Skeletal muscle cell (primary cell): ENCODE data around the gene ARHGEF40.
A peak's percentile ranks its signal among the peaks of the same experiment; 100 is the strongest.

ENCODE experiments used
- DNase-seq: peaks from one replicate; pipeline ENCODE4 v3.0.0-alpha.2; 2010; ENCODE audit warnings: low read depth
- H3K4me3 ChIP-seq: 2 replicates; pipeline ENCODE4 v1.5.1; 2011; ENCODE audit warnings: low read depth, mild to moderate bottlenecking, control low read depth, low read length, moderate library complexity

The ARHGEF40 gene

GRCh38 chr14:21074398-21075272, 4.5 kb downstream of the ARHGEF40 start:
- DNase-seq: no peak
- no peak overlapping the region for H3K4me3 ChIP-seq

- DNase-seq: no peak
- H3K4me3 ChIP-seq: no peak overlapping the region
These were observed 5.8 kb downstream of the ARHGEF40 start for GRCh38 chr14:21075719-21076437.

- no peak for DNase-seq
- H3K4me3 ChIP-seq: no peak overlapping the region
These were observed 7.6 kb downstream of the ARHGEF40 start for GRCh38 chr14:21077672-21078071.

- no peak overlapping the region for H3K4me3 ChIP-seq
- no peak for DNase-seq
These were observed 8.2 kb downstream of the ARHGEF40 start for GRCh38 chr14:21078287-21078686.

GRCh38 chr14:21078726-21079125, 8.6 kb downstream of the ARHGEF40 start:
- no peak overlapping the region for H3K4me3 ChIP-seq
- DNase-seq: no peak

GRCh38 chr14:21081521-21082142, 11.5 kb downstream of the ARHGEF40 start:
- DNase-seq: no peak
- no peak overlapping the region for H3K4me3 ChIP-seq

GRCh38 chr14:21083565-21084325, 13.6 kb downstream of the ARHGEF40 start:
- no peak for DNase-seq
- no peak overlapping the region for H3K4me3 ChIP-seq

GRCh38 chr14:21084396-21084795, 14.3 kb downstream of the ARHGEF40 start:
- no peak overlapping the region for H3K4me3 ChIP-seq
- no peak for DNase-seq

GRCh38 chr14:21084998-21085853, 15.1 kb downstream of the ARHGEF40 start:
- DNase-seq: no peak

GRCh38 chr14:21086908-21087293, 16.8 kb downstream of the ARHGEF40 start:
- DNase-seq: no peak

More at GRCh38 chr14:21084998-21085853, 15.1 kb downstream of the ARHGEF40 start:
- no peak overlapping the region for H3K4me3 ChIP-seq

GRCh38 chr14:21087294-21088091, 17.4 kb downstream of the ARHGEF40 start:
- DNase-seq: peak; percentile 91
- H3K4me3 ChIP-seq: no peak overlapping the region

More at GRCh38 chr14:21086908-21087293, 16.8 kb downstream of the ARHGEF40 start:
- no peak overlapping the region for H3K4me3 ChIP-seq

GRCh38 chr14:21088687-21089086, 18.6 kb downstream of the ARHGEF40 start:
- no peak for DNase-seq
- no peak overlapping the region for H3K4me3 ChIP-seq

- no peak for DNase-seq
- no peak overlapping the region for H3K4me3 ChIP-seq
These were observed 19.2 kb downstream of the ARHGEF40 start for GRCh38 chr14:21089271-21089670.

- no peak overlapping the region for H3K4me3 ChIP-seq
- DNase-seq: no peak
These were observed 19.7 kb downstream of the ARHGEF40 start for GRCh38 chr14:21089877-21090193.

GRCh38 chr14:21090194-21090939, 20.3 kb downstream of the ARHGEF40 start:
- no peak for DNase-seq
- no peak overlapping the region for H3K4me3 ChIP-seq

- DNase-seq: no peak
- H3K4me3 ChIP-seq: no peak overlapping the region
These were observed 21.0 kb downstream of the ARHGEF40 start for GRCh38 chr14:21090940-21091663.

GRCh38 chr14:21091821-21092272, 21.7 kb downstream of the ARHGEF40 start:
- DNase-seq: no peak
- no peak overlapping the region for H3K4me3 ChIP-seq
